GM18505 (cell line): ENCODE data around the gene SIRT2.
A peak's percentile ranks its signal among the peaks of the same experiment; 100 is the strongest.
"Not testable (repeated sequence)": the region's sequence is repeated elsewhere in the genome, so short reads cannot be mapped to it uniquely, and the experiment has no call there.

Experiments used
- ATAC-seq: cut with Tn5 transposase; IDR thresholded peaks from one replicate; pipeline ENCODE4 v1.9.1; 2021; ENCODE audit not compliant: unreplicated experiment
- POLR2A ChIP-seq: IDR thresholded peaks from 4 replicates; pipeline ENCODE4 v1.6.1; 2011; ENCODE audit warnings: borderline replicate concordance; ENCODE audit not compliant: insufficient read depth, insufficient read length; ENCODE audit errors: extremely low read depth

SIRT2 gene

GRCh38 chr19:38834590-38834989, 64.8 kb downstream of the SIRT2 start:
- no peak for TF ChIP-seq POLR2A
- ATAC-seq = no peak

GRCh38 chr19:38834104-38834490, 65.3 kb downstream of the SIRT2 start:
- no peak for TF ChIP-seq POLR2A
- no peak for ATAC-seq

GRCh38 chr19:38833092-38833425, 66.4 kb downstream of the SIRT2 start:
- no peak for TF ChIP-seq POLR2A
- ATAC-seq = no peak

- peak; percentile 22 for ATAC-seq
- TF ChIP-seq POLR2A = no peak
Observed at GRCh38 chr19:38831142-38831605, 68.2 kb downstream of the SIRT2 start.

GRCh38 chr19:38830039-38830733, 69.2 kb downstream of the SIRT2 start:
- no peak for TF ChIP-seq POLR2A
- no peak for ATAC-seq

GRCh38 chr19:38829203-38829602, 70.2 kb downstream of the SIRT2 start:
- ATAC-seq = not testable (repeated sequence)
